Measurements from ENCODE around the gene CCND1. TPM values are rescaled to one million over a fixed set of nuclear protein-coding genes. Genes with fewer than 3 reads are reported as not detected.

The CCND1 gene
- total and polyA plus RNA-seq, 2 experiments from 2014 or later: 20.1 to 36.5 TPM

GRCh38 chr11:69700278-69701140 lies 59.6 kb downstream of the CCND1 start:
- Histone ChIP-seq H3K27me3 (peaks cover 45% of the 10 kb centered on the region), H3K4me3 (no peak overlapping the region), H3K4me1 (ENCODE audit: low read depth) (peaks cover 13% of the 10 kb centered on the region), H3K36me3 (no peaks in the 10 kb centered on the region), H3K27ac (peak overlapping the region; percentile 18), H3K9me3 (ENCODE audit: low read depth) (no peaks in the 10 kb centered on the region)
- DNase-seq (ENCODE audit: low read depth in 1 of 2, low spot score in 1 of 2): peak; percentile 84 to 89
- TF ChIP-seq CTCF (IDR thresholded peaks at IDR 0.05; ENCODE audit: low read depth, low read length): no peak

- Histone ChIP-seq H3K4me3 (no peak overlapping the region), H3K36me3 (no peaks in the 10 kb centered on the region), H3K27me3 (peaks cover 51% of the 10 kb centered on the region), H3K9me3 (ENCODE audit: low read depth) (no peaks in the 10 kb centered on the region), H3K4me1 (ENCODE audit: low read depth) (peaks cover 9% of the 10 kb centered on the region), H3K27ac (no peak overlapping the region)
- no peak for DNase-seq (ENCODE audit: low read depth in 1 of 2, low spot score in 1 of 2)
- no peak for TF ChIP-seq CTCF (IDR thresholded peaks at IDR 0.05; ENCODE audit: low read depth, low read length)
Observed at GRCh38 chr11:69702239-69702691, 61.3 kb downstream of the CCND1 start.

- no peak for DNase-seq (ENCODE audit: low read depth in 1 of 2, low spot score in 1 of 2)
- peaks cover 9% of the 10 kb centered on the region for H3K4me1 ChIP-seq (ENCODE audit: low read depth)
Observed at GRCh38 chr11:69702769-69703452, 62.0 kb downstream of the CCND1 start.

GRCh38 chr11:69703453-69703767 lies 62.5 kb downstream of the CCND1 start:
- Histone ChIP-seq H3K4me3 (no peak overlapping the region), H3K36me3 (no peaks in the 10 kb centered on the region), H3K27me3 (peaks cover 53% of the 10 kb centered on the region), H3K9me3 (ENCODE audit: low read depth) (no peaks in the 10 kb centered on the region), H3K27ac (no peak overlapping the region), H3K4me1 (ENCODE audit: low read depth) (peaks cover 9% of the 10 kb centered on the region)
- no peak for DNase-seq (ENCODE audit: low read depth in 1 of 2, low spot score in 1 of 2)
- no peak for TF ChIP-seq CTCF (IDR thresholded peaks at IDR 0.05; ENCODE audit: low read depth, low read length)

More at GRCh38 chr11:69702769-69703452, 62.0 kb downstream of the CCND1 start:
- TF ChIP-seq CTCF (IDR thresholded peaks at IDR 0.05; ENCODE audit: low read depth, low read length): no peak
- Histone ChIP-seq H3K9me3 (ENCODE audit: low read depth) (no peaks in the 10 kb centered on the region), H3K4me3 (no peak overlapping the region), H3K27ac (no peak overlapping the region), H3K36me3 (no peaks in the 10 kb centered on the region), H3K27me3 (peaks cover 53% of the 10 kb centered on the region)

Other genes with a start within 250 kb of the CCND1 start
- 0.88 and 1.6 TPM in 2 replicates for gene LINC01488, start 159.5 kb upstream of the CCND1 start, total RNA-seq
- 1.1 and 1.5 TPM in 2 replicates for gene LINC01488, start 159.5 kb upstream of the CCND1 start, polyA plus RNA-seq
- 20.2 and 26.2 TPM in 2 replicates for gene LTO1, start 34.2 kb downstream of the CCND1 start, total RNA-seq
- 23.0 and 31.7 TPM in 2 replicates for gene LTO1, start 34.2 kb downstream of the CCND1 start, polyA plus RNA-seq
- not detected in 2 replicates for gene FGF19, start 62.9 kb downstream of the CCND1 start, total RNA-seq
- not detected in 2 replicates for gene FGF19, start 62.9 kb downstream of the CCND1 start, polyA plus RNA-seq
- gene FGF4, start 134.2 kb downstream of the CCND1 start, total RNA-seq: not detected in 2 replicates
- gene FGF4, start 134.2 kb downstream of the CCND1 start, polyA plus RNA-seq: not detected in 2 replicates
- 0.77 TPM in 1 of 2 replicates, not detected in the other for gene FGF3, start 178.3 kb downstream of the CCND1 start, total RNA-seq
- not detected in 2 replicates for gene FGF3, start 178.3 kb downstream of the CCND1 start, polyA plus RNA-seq

Data from cardiac muscle cell (in vitro differentiated cells and primary cell).